NT2/D1 (cell line): ENCODE data around the gene PCP4.

Experiments used
- DNase-seq: peaks from one replicate; pipeline ENCODE4 v3.0.0-alpha.2; 2011; ENCODE audit warnings: low read depth, low spot score
- H3K27me3 ChIP-seq: 2 replicates; pipeline ENCODE4 v1.6.0; 2011; ENCODE audit warnings: mild to moderate bottlenecking; ENCODE audit not compliant: insufficient read length, insufficient read depth
- H3K36me3 ChIP-seq: 2 replicates; pipeline ENCODE4 v1.6.1; 2011; ENCODE audit warnings: mild to moderate bottlenecking, low read length, mixed read lengths; ENCODE audit not compliant: insufficient read depth, insufficient read length
- H3K4me1 ChIP-seq: 2 replicates; pipeline ENCODE4 v1.5.1; 2011; ENCODE audit not compliant: insufficient read depth, insufficient read length
- H3K4me3 ChIP-seq: 2 replicates; pipeline ENCODE4 v1.5.1; 2011; ENCODE audit warnings: low read depth; ENCODE audit not compliant: insufficient read length
- H3K9ac ChIP-seq: 2 replicates; pipeline ENCODE4 v1.6.0; 2011; ENCODE audit warnings: low read depth; ENCODE audit not compliant: insufficient read length
- H3K9me3 ChIP-seq: 2 replicates; pipeline ENCODE4 v1.5.1; 2011; ENCODE audit warnings: mild to moderate bottlenecking, low read length; ENCODE audit not compliant: insufficient read depth
- SUZ12 ChIP-seq: IDR thresholded peaks from 2 replicates; pipeline ENCODE4 v1.6.1; 2011; ENCODE audit not compliant: insufficient read length, insufficient read depth; ENCODE audit errors: extremely low read depth
- YY1 ChIP-seq: IDR thresholded peaks from 2 replicates; pipeline ENCODE4 v1.6.1; 2011; ENCODE audit not compliant: insufficient read length, insufficient read depth
- ZNF274 ChIP-seq: IDR thresholded peaks from 2 replicates; pipeline ENCODE4 v1.6.1; 2011; ENCODE audit warnings: mild to moderate bottlenecking, low read depth, low read length

Gene PCP4

DNA sequence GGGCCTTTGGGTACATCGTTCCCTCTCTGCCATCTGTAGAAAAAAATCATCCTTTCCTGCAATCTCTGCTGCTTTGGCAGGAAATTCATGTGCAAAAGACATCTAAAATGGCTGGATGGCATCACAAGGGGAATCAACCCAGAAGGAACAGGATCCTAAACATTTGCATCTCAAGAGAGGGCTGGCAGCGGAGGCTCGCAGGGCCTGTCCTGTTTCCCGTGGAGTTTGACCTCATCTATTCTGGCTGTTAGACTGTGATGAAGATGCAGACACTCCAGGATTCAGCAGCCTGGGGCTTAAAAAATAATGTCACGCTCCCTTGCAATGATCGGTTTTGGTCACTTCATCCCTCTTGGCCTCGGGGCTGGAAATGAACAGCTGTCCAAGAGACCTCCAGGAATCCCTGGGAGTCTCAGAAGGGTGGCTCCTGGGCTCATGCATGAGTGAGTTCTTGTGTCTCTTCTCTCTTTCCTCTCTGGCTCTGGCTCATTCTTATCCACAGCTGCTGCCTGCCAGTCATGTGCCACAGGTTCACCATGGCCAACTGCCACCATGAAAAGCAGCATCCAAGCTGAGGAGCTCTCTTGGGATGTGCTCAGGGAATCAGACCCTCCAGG is 16.1 kb upstream of the PCP4 start:
- H3K4me3 ChIP-seq = no peak overlapping the region
- H3K27me3 ChIP-seq = no peaks in the 10 kb centered on the region
- H3K36me3 ChIP-seq = no peaks in the 10 kb centered on the region
- H3K9ac ChIP-seq = no peak overlapping the region
- H3K4me1 ChIP-seq = peaks cover 23% of the 10 kb centered on the region
- H3K9me3 ChIP-seq = peaks cover 17% of the 10 kb centered on the region; the same call in 1 of the 2 replicates
- DNase-seq = no peak
- TF ChIP-seq YY1 = no peak
- TF ChIP-seq ZNF274 = no peak
- no peak for TF ChIP-seq SUZ12

DNA sequence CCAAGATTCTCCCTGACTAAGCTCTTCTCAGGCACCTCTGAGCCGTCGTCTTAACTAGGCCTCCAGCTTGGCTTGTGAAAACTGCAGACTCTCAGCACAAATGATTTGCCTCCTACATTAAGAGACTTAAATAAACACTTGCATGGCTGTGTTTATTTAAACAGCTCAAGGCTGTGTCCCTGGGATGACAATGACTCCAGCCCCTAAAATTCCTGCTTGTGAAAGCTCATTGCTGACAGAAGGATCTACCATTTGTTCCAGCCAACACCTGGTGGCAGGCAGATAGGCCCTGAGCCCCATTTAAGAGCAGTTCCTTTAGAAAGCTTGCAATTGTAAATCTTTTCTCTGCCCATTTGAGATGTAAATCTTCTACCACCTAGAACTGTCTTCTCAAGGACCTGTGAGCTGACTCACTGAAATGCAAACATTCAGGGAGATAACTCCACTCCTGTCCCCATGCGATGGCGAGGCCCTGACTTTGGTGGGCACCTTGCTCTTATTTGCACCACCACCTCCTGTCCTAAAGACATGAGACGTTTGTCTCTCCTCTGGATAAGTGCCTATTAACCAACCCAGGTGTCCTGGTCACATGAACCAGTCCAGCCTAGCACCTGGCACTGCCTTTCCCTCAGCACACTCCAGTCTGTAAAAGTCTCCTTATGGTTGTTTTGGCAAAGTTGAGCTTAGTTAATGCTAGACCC is 15.1 kb upstream of the PCP4 start:
- peak; percentile 70 for DNase-seq
- TF ChIP-seq ZNF274 (no peak), SUZ12 (no peak), YY1 (no peak)
- Histone ChIP-seq H3K4me1 (peaks cover 23% of the 10 kb centered on the region), H3K36me3 (no peaks in the 10 kb centered on the region), H3K9me3 (peaks cover 24% of the 10 kb centered on the region; the same call in 1 of the 2 replicates), H3K9ac (no peak overlapping the region), H3K27me3 (no peaks in the 10 kb centered on the region), H3K4me3 (no peak overlapping the region)

DNA sequence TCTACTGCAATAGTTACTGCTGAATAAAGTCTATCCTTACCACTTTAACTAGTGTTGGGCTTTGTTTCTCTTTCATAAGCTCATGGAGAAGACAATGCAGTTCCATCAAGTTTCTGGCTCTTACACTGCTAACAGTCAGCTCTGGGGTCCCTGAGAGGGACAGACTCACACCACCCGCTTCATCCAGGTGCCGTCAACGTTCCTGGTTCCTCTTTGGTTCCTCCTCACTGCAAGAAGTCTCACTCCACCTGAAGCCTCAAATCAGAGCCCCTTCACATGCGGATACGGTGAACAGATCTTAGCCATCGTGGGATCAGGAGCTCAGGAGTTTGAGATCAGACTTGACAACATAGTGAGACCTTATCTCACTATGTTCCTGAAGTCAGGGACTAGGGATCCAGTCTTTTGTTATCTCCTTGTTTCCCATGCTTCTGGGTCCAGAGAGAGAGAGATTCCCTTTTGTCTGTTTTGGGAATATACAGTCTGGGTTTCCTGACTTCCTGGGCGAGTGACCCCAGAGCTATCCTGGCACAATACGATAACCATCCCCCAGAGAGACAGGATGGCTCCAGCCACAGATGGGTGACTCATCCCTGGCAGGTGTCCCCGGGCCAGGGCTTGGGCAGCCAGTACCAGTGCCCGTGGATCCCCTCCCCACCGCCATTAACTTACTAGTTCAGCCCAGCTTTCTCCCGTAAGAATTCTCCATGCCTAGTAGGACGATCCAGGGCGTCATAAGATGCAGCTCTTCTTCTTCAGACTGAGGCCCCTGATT is 14.3 kb upstream of the PCP4 start:
- H3K4me1 ChIP-seq = peaks cover 19% of the 10 kb centered on the region
- no peak overlapping the region for H3K9ac ChIP-seq
- no peaks in the 10 kb centered on the region for H3K36me3 ChIP-seq
- no peak for DNase-seq
- no peaks in the 10 kb centered on the region for H3K27me3 ChIP-seq
- H3K9me3 ChIP-seq = peaks cover 26% of the 10 kb centered on the region
- H3K4me3 ChIP-seq = no peak overlapping the region
- no peak for TF ChIP-seq SUZ12
- TF ChIP-seq ZNF274 = no peak
- no peak for TF ChIP-seq YY1

DNA sequence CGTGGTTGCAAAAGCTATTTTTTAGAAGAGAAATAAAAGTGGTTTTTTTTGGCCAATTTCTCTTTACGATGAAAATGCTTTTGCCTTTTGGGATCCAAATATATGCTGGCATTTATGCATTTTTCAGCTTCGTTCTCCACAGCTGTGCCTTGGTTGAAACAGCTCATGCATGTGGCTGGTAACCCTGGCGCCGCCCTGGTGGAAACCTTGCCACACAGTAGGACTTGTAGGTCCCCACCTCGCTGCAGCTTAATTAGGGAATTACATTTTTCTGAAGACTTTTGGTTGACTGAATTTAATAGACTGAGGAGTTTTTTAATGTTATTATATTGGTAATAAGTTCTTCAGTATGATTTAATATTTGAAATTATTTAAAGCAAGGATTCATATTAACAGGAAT is 12.7 kb upstream of the PCP4 start:
- TF ChIP-seq ZNF274 = no peak
- no peak for TF ChIP-seq SUZ12
- TF ChIP-seq YY1 = no peak
- H3K4me1 ChIP-seq = peaks cover 19% of the 10 kb centered on the region
- no peaks in the 10 kb centered on the region for H3K27me3 ChIP-seq
- H3K9ac ChIP-seq = no peak overlapping the region
- H3K9me3 ChIP-seq = peaks cover 41% of the 10 kb centered on the region
- H3K36me3 ChIP-seq = no peaks in the 10 kb centered on the region
- H3K4me3 ChIP-seq = no peak overlapping the region
- DNase-seq = no peak

DNA sequence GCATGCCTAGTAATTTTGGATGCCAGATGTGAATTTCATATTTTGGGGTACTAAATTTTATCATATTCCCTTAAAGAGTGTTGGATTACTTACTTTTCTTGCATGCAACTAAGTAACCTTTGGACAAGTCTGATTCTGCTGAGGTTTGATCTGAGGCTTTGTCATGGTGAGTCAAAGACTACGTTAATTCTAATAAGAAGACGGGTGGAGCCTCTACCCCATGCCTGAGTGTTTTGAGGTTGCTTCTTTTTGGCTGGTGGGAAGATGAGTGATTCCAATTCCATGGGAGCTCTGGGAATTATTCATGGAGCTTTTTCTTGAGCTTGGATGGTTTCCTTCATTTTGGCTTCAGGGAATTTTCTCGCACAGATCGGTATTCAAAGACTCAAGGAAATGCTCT is 11.6 kb upstream of the PCP4 start:
- Histone ChIP-seq H3K4me1 (peaks cover 15% of the 10 kb centered on the region), H3K9me3 (peaks cover 43% of the 10 kb centered on the region), H3K27me3 (no peaks in the 10 kb centered on the region), H3K4me3 (no peak overlapping the region), H3K9ac (no peak overlapping the region), H3K36me3 (no peaks in the 10 kb centered on the region)
- TF ChIP-seq ZNF274 (no peak), SUZ12 (no peak), YY1 (no peak)
- DNase-seq = no peak

DNA sequence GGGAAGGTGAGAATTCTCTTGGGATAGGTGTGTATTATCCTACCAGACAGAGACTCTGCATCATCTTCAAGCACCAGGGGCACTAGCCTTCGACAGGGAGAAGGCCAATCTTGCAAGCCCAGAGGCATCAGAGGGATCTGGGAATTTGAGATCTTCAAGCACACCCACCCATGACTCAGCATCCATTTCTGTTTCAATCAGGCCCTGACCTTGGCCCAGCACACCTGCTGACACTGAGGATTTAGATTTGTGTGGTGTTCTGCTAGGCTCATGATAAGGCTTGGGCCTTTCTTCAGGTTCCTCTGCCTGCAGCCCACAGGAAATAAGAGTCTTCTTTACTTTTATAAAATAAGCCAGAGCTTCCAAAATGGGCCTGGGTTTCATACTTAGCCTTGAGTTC is 6.6 kb upstream of the PCP4 start:
- Histone ChIP-seq H3K36me3 (no peaks in the 10 kb centered on the region), H3K9me3 (peaks cover 32% of the 10 kb centered on the region), H3K27me3 (no peaks in the 10 kb centered on the region), H3K4me1 (no peaks in the 10 kb centered on the region), H3K4me3 (no peak overlapping the region), H3K9ac (no peak overlapping the region)
- no peak for DNase-seq
- TF ChIP-seq SUZ12 (no peak), YY1 (no peak), ZNF274 (no peak)

DNA sequence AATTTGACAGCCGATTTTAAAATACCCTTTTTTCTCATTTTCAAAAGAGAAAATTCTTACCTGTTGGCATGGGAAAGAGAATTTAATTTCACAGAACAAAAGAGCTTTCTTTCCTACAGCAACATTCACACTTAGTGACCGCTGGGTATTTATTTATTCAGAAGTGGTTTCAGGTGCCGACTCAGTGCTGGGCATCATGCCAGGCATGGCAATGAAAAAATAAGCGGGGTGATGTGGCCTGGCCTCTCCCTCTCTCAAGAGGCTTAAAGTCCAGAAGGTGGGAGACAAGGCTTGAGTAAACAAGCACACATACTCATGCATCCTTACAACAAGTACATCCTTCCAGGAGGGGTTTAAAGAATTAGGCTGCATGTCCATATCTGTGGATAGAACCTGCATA is 4.1 kb upstream of the PCP4 start:
- no peak overlapping the region for H3K9ac ChIP-seq
- no peaks in the 10 kb centered on the region for H3K27me3 ChIP-seq
- H3K4me3 ChIP-seq = no peak overlapping the region
- H3K4me1 ChIP-seq = no peaks in the 10 kb centered on the region
- TF ChIP-seq YY1 = no peak
- TF ChIP-seq ZNF274 = no peak
- no peak for TF ChIP-seq SUZ12
- H3K9me3 ChIP-seq = peaks cover 16% of the 10 kb centered on the region
- no peak for DNase-seq
- H3K36me3 ChIP-seq = no peaks in the 10 kb centered on the region
